Astrocyte (in vitro differentiated cells and primary cell): ENCODE measurements around the gene ETS1. TPM values are rescaled to one million over a fixed set of nuclear protein-coding genes. Genes with fewer than 3 reads are reported as not detected.

ENCODE experiments used
- DNase-seq: peaks from one replicate; pipeline ENCODE4 v3.0.0-alpha.2; 2010; ENCODE audit warnings: low read depth
- FAIRE-seq: peaks from 2 replicates; lab custom pipeline; 2011; peaks lifted over from hg19 to GRCh38; lab: Jason Lieb, UNC
- H2AFZ ChIP-seq: 2 replicates; pipeline ENCODE4 v1.6.0; 2012; ENCODE audit warnings: low read depth, low read length, inconsistent platforms
- H3K27ac ChIP-seq: 2 replicates; pipeline ENCODE4 v1.5.1; 2011; ENCODE audit warnings: low read depth, low read length, inconsistent platforms
- H3K27me3 ChIP-seq: 2 replicates; pipeline ENCODE4 v1.6.0; 2011; ENCODE audit warnings: low read length, inconsistent platforms; ENCODE audit not compliant: insufficient read depth
- H3K36me3 ChIP-seq: 2 replicates; pipeline ENCODE4 v1.5.1; 2011; ENCODE audit warnings: low read length, inconsistent platforms; ENCODE audit not compliant: insufficient read depth
- H3K4me1 ChIP-seq: 2 replicates; pipeline ENCODE4 v1.5.1; 2011; ENCODE audit warnings: low read length, inconsistent platforms; ENCODE audit not compliant: insufficient read depth
- H3K4me2 ChIP-seq: 2 replicates; pipeline ENCODE4 v1.6.0; 2012; ENCODE audit warnings: low read length, inconsistent platforms
- H3K4me3 ChIP-seq: 2 replicates; pipeline ENCODE4 v1.5.1; 2011; ENCODE audit warnings: low read depth, mild to moderate bottlenecking, low read length, inconsistent platforms; ENCODE audit not compliant: insufficient read depth
- H3K79me2 ChIP-seq: 2 replicates; pipeline ENCODE4 v1.6.0; 2012; ENCODE audit warnings: mild to moderate bottlenecking, low read length, inconsistent platforms; ENCODE audit not compliant: insufficient read depth
- H3K9ac ChIP-seq: 2 replicates; pipeline ENCODE4 v1.6.0; 2012; ENCODE audit warnings: mild to moderate bottlenecking, low read length, inconsistent platforms
- H3K9me3 ChIP-seq: 2 replicates; pipeline ENCODE4 v1.5.1; 2012; ENCODE audit warnings: low read depth, mild to moderate bottlenecking, low read length, inconsistent platforms; ENCODE audit not compliant: insufficient read depth
- H4K20me1 ChIP-seq: 2 replicates; pipeline ENCODE4 v1.6.0; 2012; ENCODE audit warnings: low read length, inconsistent platforms; ENCODE audit not compliant: insufficient read depth
- H3K27ac Mint-ChIP-seq: one replicate; pipeline ENCODE4 v1.8.0; 2021; ENCODE audit warnings: mild to moderate bottlenecking, mixed read lengths; ENCODE audit not compliant: unreplicated experiment
- H3K27me3 Mint-ChIP-seq: one replicate; pipeline ENCODE4 v1.8.0; 2021; ENCODE audit warnings: low read depth, mixed read lengths; ENCODE audit not compliant: unreplicated experiment
- H3K36me3 Mint-ChIP-seq: one replicate; pipeline ENCODE4 v1.8.0; 2021; ENCODE audit warnings: low read depth, mixed read lengths; ENCODE audit not compliant: unreplicated experiment
- H3K4me1 Mint-ChIP-seq: one replicate; pipeline ENCODE4 v1.8.0; 2021; ENCODE audit warnings: low read depth, mixed read lengths; ENCODE audit not compliant: unreplicated experiment
- H3K4me3 Mint-ChIP-seq: one replicate; pipeline ENCODE4 v1.8.0; 2021; ENCODE audit warnings: mild to moderate bottlenecking, moderate library complexity, mixed read lengths; ENCODE audit not compliant: unreplicated experiment
- H3K9me3 Mint-ChIP-seq: one replicate; pipeline ENCODE4 v1.8.0; 2021; ENCODE audit warnings: mild to moderate bottlenecking, mixed read lengths; ENCODE audit not compliant: unreplicated experiment
- CTCF ChIP-seq: IDR thresholded peaks from 2 replicates; pipeline ENCODE4 v1.5.1; 2011; ENCODE audit warnings: low read depth, mild to moderate bottlenecking, inconsistent platforms, low read length, moderate library complexity; ENCODE audit not compliant: insufficient read depth
- EZH2 ChIP-seq: IDR thresholded peaks from 2 replicates; pipeline ENCODE4 v1.6.1; 2012; ENCODE audit warnings: mild to moderate bottlenecking, low read length, inconsistent platforms; ENCODE audit not compliant: insufficient read depth
- total RNA-seq: library from RNA; stranded (reverse); gene quantifications from 2 replicates; pipeline ENCODE4 v1.2.1, GENCODE V29; 2021

ETS1 gene
- total RNA-seq, 1 donor from 2014 or later = 107 TPM

GRCh38 chr11:128530118-128531074, 57.0 kb downstream of the ETS1 start:
- FAIRE-seq = peak; percentile 79
- Histone ChIP-seq H3K4me1 (peaks cover 14% of the 10 kb centered on the region), H3K27ac (peak overlapping the region; percentile 50), H2AFZ (peak overlapping the region; percentile 61), H3K79me2 (no peaks in the 10 kb centered on the region), H3K9me3 (no peaks in the 10 kb centered on the region), H3K9ac (no peak overlapping the region), H4K20me1 (no peaks in the 10 kb centered on the region), H3K4me3 (no peak overlapping the region), H3K4me2 (peak overlapping the region; percentile 40), H3K27me3 (no peaks in the 10 kb centered on the region), H3K36me3 (no peaks in the 10 kb centered on the region)
- Mint-ChIP-seq H3K36me3 (no peaks in the 10 kb centered on the region), H3K27me3 (peaks cover 5% of the 10 kb centered on the region), H3K9me3 (no peaks in the 10 kb centered on the region), H3K4me3 (no peak overlapping the region), H3K4me1 (peaks cover 16% of the 10 kb centered on the region), H3K27ac (peak overlapping the region; percentile 23)
- TF ChIP-seq CTCF = no peak
- TF ChIP-seq EZH2 = no peak
- peak; percentile 93 for DNase-seq

GRCh38 chr11:128528294-128528693, 59.1 kb downstream of the ETS1 start:
- TF ChIP-seq EZH2 (no peak), CTCF (no peak)
- no peak overlapping the region for H3K27ac ChIP-seq
- H3K4me1 Mint-ChIP-seq = peaks cover 34% of the 10 kb centered on the region
- H3K27me3 Mint-ChIP-seq = peaks cover 1% of the 10 kb centered on the region
- H3K4me3 ChIP-seq = no peak overlapping the region
- H3K27me3 ChIP-seq = no peaks in the 10 kb centered on the region
- DNase-seq (no peak), FAIRE-seq (no peak)
- H3K9ac ChIP-seq = no peak overlapping the region
- H3K79me2 ChIP-seq = no peaks in the 10 kb centered on the region
- no peak overlapping the region for H3K4me3 Mint-ChIP-seq
- H3K36me3 ChIP-seq = no peaks in the 10 kb centered on the region
- H3K4me2 ChIP-seq = no peak overlapping the region
- no peaks in the 10 kb centered on the region for H4K20me1 ChIP-seq
- H3K36me3 Mint-ChIP-seq = no peaks in the 10 kb centered on the region
- H3K9me3 Mint-ChIP-seq = no peaks in the 10 kb centered on the region
- no peak overlapping the region for H3K27ac Mint-ChIP-seq
- peaks cover 33% of the 10 kb centered on the region for H3K4me1 ChIP-seq
- H3K9me3 ChIP-seq = no peaks in the 10 kb centered on the region
- no peak overlapping the region for H2AFZ ChIP-seq

- H3K9me3 Mint-ChIP-seq = no peaks in the 10 kb centered on the region
- no peaks in the 10 kb centered on the region for H3K9me3 ChIP-seq
- FAIRE-seq (no peak), DNase-seq (no peak)
- TF ChIP-seq CTCF (no peak), EZH2 (no peak)
- H3K79me2 ChIP-seq = no peaks in the 10 kb centered on the region
- no peak overlapping the region for H3K27ac ChIP-seq
- peaks cover 39% of the 10 kb centered on the region for H3K4me1 ChIP-seq
- no peaks in the 10 kb centered on the region for H3K27me3 Mint-ChIP-seq
- no peak overlapping the region for H3K4me3 Mint-ChIP-seq
- no peak overlapping the region for H3K4me3 ChIP-seq
- H3K36me3 ChIP-seq = no peaks in the 10 kb centered on the region
- no peak overlapping the region for H3K27ac Mint-ChIP-seq
- no peak overlapping the region for H3K4me2 ChIP-seq
- no peaks in the 10 kb centered on the region for H3K36me3 Mint-ChIP-seq
- peaks cover 42% of the 10 kb centered on the region for H3K4me1 Mint-ChIP-seq
- no peaks in the 10 kb centered on the region for H3K27me3 ChIP-seq
- no peaks in the 10 kb centered on the region for H4K20me1 ChIP-seq
- no peak overlapping the region for H2AFZ ChIP-seq
- no peak overlapping the region for H3K9ac ChIP-seq
Observed at GRCh38 chr11:128527046-128527445, 60.3 kb downstream of the ETS1 start.
